HG03469 (cell line): ENCODE data around the gene ZNF653.

Experiments used
- ATAC-seq: cut with Tn5 transposase; IDR thresholded peaks from one replicate; pipeline ENCODE4 v1.9.1; 2021; ENCODE audit warnings: mild to moderate bottlenecking, moderate library complexity, moderate number of reproducible peaks; ENCODE audit not compliant: unreplicated experiment

ZNF653 gene

GRCh38 chr19:11505504-11506100 is at the start of gene ZNF653:
Gene ZNF653 (minus strand): TSS chr19:11505839. CDS start chr19:11505786, 53 bp downstream.
- peak; percentile 23 for ATAC-seq

GRCh38 chr19:11555246-11555645 is 49.6 kb upstream of the ZNF653 start:
- ATAC-seq = no peak

GRCh38 chr19:11554160-11554559 is 48.5 kb upstream of the ZNF653 start:
- no peak for ATAC-seq

GRCh38 chr19:11552666-11553372 is 47.2 kb upstream of the ZNF653 start:
- ATAC-seq = no peak

GRCh38 chr19:11551603-11552235 is 46.1 kb upstream of the ZNF653 start:
- no peak for ATAC-seq

GRCh38 chr19:11550265-11550664 is 44.6 kb upstream of the ZNF653 start:
- no peak for ATAC-seq

GRCh38 chr19:11549386-11549953 is 43.8 kb upstream of the ZNF653 start:
- no peak for ATAC-seq

- ATAC-seq = no peak
Measured at GRCh38 chr19:11547929-11548700, 42.5 kb upstream of the ZNF653 start.

GRCh38 chr19:11541238-11541637 is 35.6 kb upstream of the ZNF653 start:
- no peak for ATAC-seq

GRCh38 chr19:11540645-11541044 is 35.0 kb upstream of the ZNF653 start:
- no peak for ATAC-seq

GRCh38 chr19:11539495-11540365 is 34.1 kb upstream of the ZNF653 start:
- no peak for ATAC-seq

GRCh38 chr19:11538232-11539036 is 32.8 kb upstream of the ZNF653 start, which contains the start of gene CNN1:
Gene CNN1 (plus strand): TSS chr19:11538851. CDS start chr19:11538928, 77 bp downstream.
- no peak for ATAC-seq

- ATAC-seq = peak; percentile 54
Measured at GRCh38 chr19:11535792-11536595, 30.4 kb upstream of the ZNF653 start.

GRCh38 chr19:11534948-11535347 is 29.3 kb upstream of the ZNF653 start:
- no peak for ATAC-seq

GRCh38 chr19:11534538-11534937 is 28.9 kb upstream of the ZNF653 start:
- ATAC-seq = no peak

GRCh38 chr19:11530432-11530831 is 24.8 kb upstream of the ZNF653 start:
- ATAC-seq = no peak

- peak; percentile 85 for ATAC-seq
Measured at GRCh38 chr19:11528551-11529341, 23.1 kb upstream of the ZNF653 start, which contains the start of gene ECSIT. Gene ECSIT (minus strand): TSS chr19:11529134. CDS start chr19:11519170, 9,964 bp downstream.
